Vagina (tissue), 2 donors: ENCODE measurements around the gene RELCH.

Source experiments
- CTCF ChIP-seq, 3 experiments: fragments of 450-650 bp in 2 of 3; fragments of 200-600 bp in 1 of 3; sonication (generic) in 1 of 3; IDR thresholded peaks; one replicate each; pipeline ENCODE4 v1.5.1; 2017 to 2019; ENCODE audit warnings: antibody characterized with exemption in 3 of 3, mild to moderate bottlenecking in 2 of 3, moderate library complexity in 2 of 3
- POLR2A ChIP-seq, 2 donors: fragments of 450-650 bp; IDR thresholded peaks; one replicate each; pipeline ENCODE4 v1.6.1; 2017; ENCODE audit warnings: antibody characterized with exemption in 2 of 2, mild to moderate bottlenecking in 2 of 2, moderate library complexity in 2 of 2
- POLR2AphosphoS5 ChIP-seq, 2 donors: sonication (generic); formaldehyde crosslinking; IDR thresholded peaks; one replicate each; pipeline ENCODE4 v1.9.0; 2017; ENCODE audit warnings: antibody characterized with exemption in 2 of 2, mild to moderate bottlenecking in 2 of 2, low read depth in 1 of 2; ENCODE audit not compliant: insufficient read depth in 1 of 2

- no peak for TF ChIP-seq CTCF (IDR thresholded peaks at IDR 0.05)
- no peak for TF ChIP-seq POLR2A (IDR thresholded peaks at IDR 0.05)
- no peak for TF ChIP-seq POLR2AphosphoS5 (IDR thresholded peaks at IDR 0.05; ENCODE audit: insufficient read depth in 1 of 2, low read depth in 1 of 2)
These were observed 114.3 kb downstream of the RELCH start for GRCh38 chr18:62301322-62301721.
